ENCODE results near the gene ZNF486.
"Not testable (repeated sequence)": the region's sequence is repeated elsewhere in the genome, so short reads cannot be mapped to it uniquely, and the experiment has no call there.

DNA sequence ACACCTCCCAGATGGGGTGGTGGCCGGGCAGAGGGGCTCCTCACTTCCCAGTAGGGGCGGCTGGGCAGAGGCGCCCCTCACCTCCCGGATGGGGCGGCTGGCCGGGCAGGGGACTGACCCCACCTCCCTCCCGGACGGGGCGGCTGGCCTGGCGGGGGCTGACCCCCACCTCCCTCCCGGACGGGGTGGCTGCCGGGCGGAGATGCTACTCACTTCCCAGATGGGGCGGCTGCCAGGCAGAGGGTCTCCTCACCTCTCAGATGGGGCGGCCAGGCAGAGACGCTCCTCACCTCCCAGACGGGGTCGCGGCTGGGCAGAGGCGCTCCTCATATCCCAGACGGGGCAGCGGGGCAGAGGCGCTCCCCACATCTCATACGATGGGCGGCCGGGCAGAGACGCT, 8.8 kb downstream of the ZNF486 start:
- TF ChIP-seq, protein P1, sequence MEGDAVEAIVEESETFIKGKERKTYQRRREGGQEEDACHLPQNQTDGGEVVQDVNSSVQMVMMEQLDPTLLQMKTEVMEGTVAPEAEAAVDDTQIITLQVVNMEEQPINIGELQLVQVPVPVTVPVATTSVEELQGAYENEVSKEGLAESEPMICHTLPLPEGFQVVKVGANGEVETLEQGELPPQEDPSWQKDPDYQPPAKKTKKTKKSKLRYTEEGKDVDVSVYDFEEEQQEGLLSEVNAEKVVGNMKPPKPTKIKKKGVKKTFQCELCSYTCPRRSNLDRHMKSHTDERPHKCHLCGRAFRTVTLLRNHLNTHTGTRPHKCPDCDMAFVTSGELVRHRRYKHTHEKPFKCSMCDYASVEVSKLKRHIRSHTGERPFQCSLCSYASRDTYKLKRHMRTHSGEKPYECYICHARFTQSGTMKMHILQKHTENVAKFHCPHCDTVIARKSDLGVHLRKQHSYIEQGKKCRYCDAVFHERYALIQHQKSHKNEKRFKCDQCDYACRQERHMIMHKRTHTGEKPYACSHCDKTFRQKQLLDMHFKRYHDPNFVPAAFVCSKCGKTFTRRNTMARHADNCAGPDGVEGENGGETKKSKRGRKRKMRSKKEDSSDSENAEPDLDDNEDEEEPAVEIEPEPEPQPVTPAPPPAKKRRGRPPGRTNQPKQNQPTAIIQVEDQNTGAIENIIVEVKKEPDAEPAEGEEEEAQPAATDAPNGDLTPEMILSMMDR (conservative IDR thresholded peaks at IDR 0.05; ENCODE audit: low read depth in 2 of 2): not testable (repeated sequence)
- TF ChIP-seq CREB1 (CRISPR knock-in tag; IDR thresholded peaks at IDR 0.05; ENCODE audit: low read depth): not testable (repeated sequence)

All from GM23338 (cell line).